Karpas-422 (cell line): ENCODE measurements around the gene NDUFS2. TPM values are rescaled to one million over a fixed set of nuclear protein-coding genes. Genes with fewer than 3 reads are reported as not detected.
A peak's percentile ranks its signal among the peaks of the same experiment; 100 is the strongest.

Experiments used
- DNase-seq: peaks from one replicate; pipeline ENCODE4 v3.0.0-alpha.2; 2015
- H2AFZ ChIP-seq: fragments of 200-600 bp; sonication (generic); 2 replicates; pipeline ENCODE4 v1.6.1; 2014; ENCODE audit warnings: antibody characterized with exemption, low read length, mixed read lengths
- H3K27ac ChIP-seq: fragments of 200-600 bp; sonication (generic); 2 replicates; pipeline ENCODE4 v1.5.1; 2014; ENCODE audit warnings: mild to moderate bottlenecking, low read length, moderate library complexity
- H3K27me3 ChIP-seq: fragments of 200-600 bp; sonication (generic); 2 replicates; pipeline ENCODE4 v1.6.1; 2014; ENCODE audit warnings: low read length, mixed read lengths
- H3K36me3 ChIP-seq: fragments of 200-600 bp; sonication (generic); 2 replicates; pipeline ENCODE4 v1.6.1; 2014; ENCODE audit warnings: low read length, mixed read lengths; ENCODE audit not compliant: insufficient read depth
- H3K4me1 ChIP-seq: fragments of 200-600 bp; sonication (generic); 2 replicates; pipeline ENCODE4 v1.6.1; 2014; ENCODE audit warnings: mild to moderate bottlenecking, low read length, mixed read lengths
- H3K4me2 ChIP-seq: fragments of 200-600 bp; sonication (generic); 2 replicates; pipeline ENCODE4 v1.6.1; 2014; ENCODE audit warnings: low read length, low read depth, mild to moderate bottlenecking; ENCODE audit not compliant: poor library complexity, severe bottlenecking
- H3K4me3 ChIP-seq: fragments of 200-600 bp; sonication (generic); 2 replicates; pipeline ENCODE4 v1.5.1; 2014; ENCODE audit warnings: mild to moderate bottlenecking, antibody characterized with exemption, low read length, mixed read lengths
- H3K79me2 ChIP-seq: fragments of 200-600 bp; sonication (generic); 2 replicates; pipeline ENCODE4 v1.6.1; 2014; ENCODE audit warnings: mild to moderate bottlenecking, low read length, mixed read lengths
- H3K9ac ChIP-seq: fragments of 200-600 bp; sonication (generic); 2 replicates; pipeline ENCODE4 v1.6.0; 2014; ENCODE audit warnings: low read length
- H3K9me2 ChIP-seq: fragments of 200-600 bp; sonication (generic), shearing (Covaris generic); replicated peaks from 2 replicates; pipeline ENCODE4 v1.6.0; 2014; ENCODE audit warnings: mild to moderate bottlenecking, low read length, moderate library complexity; ENCODE audit not compliant: insufficient read depth
- H3K9me3 ChIP-seq: fragments of 300-700, 200-600 bp; sonication (generic); 2 replicates; pipeline ENCODE4 v1.6.1; 2014; ENCODE audit warnings: low read length, mixed read lengths
- H4K20me1 ChIP-seq: fragments of 200-600 bp; sonication (generic); 2 replicates; pipeline ENCODE4 v1.6.1; 2014; ENCODE audit warnings: mild to moderate bottlenecking, antibody characterized with exemption, low read length, low read depth; ENCODE audit not compliant: insufficient read depth
- total RNA-seq: library from RNA; depleted of rRNA; stranded (reverse); fragments of >200 nt; shearing (Covaris generic); gene quantifications from 2 replicates; pipeline ENCODE4 v1.2.3, GENCODE V29; 2014; ENCODE audit warnings: low replicate concordance

NDUFS2 gene
- total RNA-seq, 1 experiment from 2014 or later, result 134 TPM

DNA sequence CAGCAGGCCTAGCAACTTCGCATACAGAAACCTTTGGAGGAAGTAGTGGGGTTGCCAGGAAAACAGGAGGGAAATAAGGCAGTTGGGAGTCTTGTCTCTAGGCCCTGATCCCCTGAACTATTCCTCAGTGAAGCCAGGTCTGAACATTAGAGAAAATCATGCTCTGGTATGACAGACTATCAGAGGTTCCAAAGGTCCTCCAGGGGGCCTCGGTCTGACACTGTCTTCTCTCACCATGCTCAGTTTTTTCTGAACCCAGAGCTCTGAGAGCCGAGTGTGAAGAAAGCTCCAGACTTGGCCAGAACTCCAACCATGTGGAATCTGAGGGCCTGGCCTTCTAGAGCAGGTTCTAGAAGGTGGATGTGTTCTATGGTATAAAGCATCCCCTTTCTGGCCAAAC is 27.7 kb downstream of the NDUFS2 start:
- no peaks in the 10 kb centered on the region for H3K9me3 ChIP-seq
- no peak overlapping the region for H3K4me3 ChIP-seq
- peaks cover 20% of the 10 kb centered on the region for H3K4me1 ChIP-seq
- peaks cover 12% of the 10 kb centered on the region; the same call in 1 of the 2 replicates for H3K36me3 ChIP-seq
- no peak overlapping the region for H3K27ac ChIP-seq
- no peaks in the 10 kb centered on the region for H3K9me2 ChIP-seq
- no peak overlapping the region for H2AFZ ChIP-seq
- no peaks in the 10 kb centered on the region for H4K20me1 ChIP-seq
- H3K9ac ChIP-seq, result no peak overlapping the region
- peak; percentile 73 for DNase-seq
- 0 out of 2 replicates have a peak, but pooled peaks cover 4% of the 10 kb centered on the region for H3K79me2 ChIP-seq
- no peak overlapping the region for H3K4me2 ChIP-seq
- H3K27me3 ChIP-seq, result no peaks in the 10 kb centered on the region

DNA sequence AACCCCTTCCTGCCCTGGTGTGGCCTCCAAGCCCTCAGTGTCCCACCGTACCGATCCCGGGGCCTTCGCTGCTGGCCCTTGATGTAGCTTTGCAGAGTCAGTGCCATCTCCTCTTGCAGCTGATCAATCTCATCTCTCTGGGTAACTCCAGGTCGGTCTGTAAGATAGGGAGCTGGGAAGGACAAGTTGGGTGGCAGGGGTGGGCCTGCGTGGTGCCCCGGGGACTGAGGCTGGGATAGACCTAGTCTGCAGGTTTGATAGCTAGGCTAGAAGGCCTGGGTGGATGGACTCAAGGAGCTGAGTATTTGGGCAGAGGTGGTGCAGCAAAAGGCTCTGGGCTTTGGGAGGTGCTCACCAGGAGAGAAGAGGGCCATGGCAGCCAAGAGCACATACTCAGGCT is 28.6 kb downstream of the NDUFS2 start:
- H3K27ac ChIP-seq, result no peak overlapping the region
- no peak overlapping the region for H3K4me2 ChIP-seq
- H3K79me2 ChIP-seq, result 0 out of 2 replicates have a peak, but pooled peaks cover 4% of the 10 kb centered on the region
- peaks cover 14% of the 10 kb centered on the region for H3K4me1 ChIP-seq
- DNase-seq, result no peak
- no peak overlapping the region for H3K4me3 ChIP-seq
- H3K9me2 ChIP-seq, result no peaks in the 10 kb centered on the region
- H3K9ac ChIP-seq, result no peak overlapping the region
- peaks cover 12% of the 10 kb centered on the region; the same call in 1 of the 2 replicates for H3K36me3 ChIP-seq
- no peaks in the 10 kb centered on the region for H3K27me3 ChIP-seq
- no peak overlapping the region for H2AFZ ChIP-seq
- H4K20me1 ChIP-seq, result no peaks in the 10 kb centered on the region
- no peaks in the 10 kb centered on the region for H3K9me3 ChIP-seq

DNA sequence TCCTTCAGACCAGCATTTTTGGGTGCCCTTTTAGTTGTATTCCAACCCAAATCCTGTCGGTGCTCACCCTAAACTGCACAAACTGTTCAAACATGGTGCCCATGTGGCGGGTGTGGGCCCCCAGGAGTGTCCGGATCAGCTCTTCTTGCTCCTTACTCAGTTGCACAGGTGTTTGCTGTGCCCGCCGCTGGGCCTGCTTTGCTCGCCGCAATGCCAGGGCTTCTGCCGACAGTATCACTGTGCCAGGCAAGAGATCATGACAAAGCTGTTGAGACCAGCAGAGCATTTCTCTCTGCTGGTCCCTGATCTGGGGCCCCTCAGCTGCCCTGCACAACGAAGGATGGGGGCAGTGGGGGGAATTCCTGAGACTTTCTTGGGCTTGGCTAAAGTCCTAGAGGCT is 30.9 kb downstream of the NDUFS2 start:
- no peak for DNase-seq
- Histone ChIP-seq H3K4me1 (no peaks in the 10 kb centered on the region), H3K27ac (no peak overlapping the region), H3K9ac (no peak overlapping the region), H3K79me2 (no peaks in the 10 kb centered on the region), H3K4me3 (no peak overlapping the region), H3K9me2 (no peaks in the 10 kb centered on the region), H4K20me1 (no peaks in the 10 kb centered on the region), H3K36me3 (peaks cover 12% of the 10 kb centered on the region; the same call in 1 of the 2 replicates), H3K27me3 (no peaks in the 10 kb centered on the region), H2AFZ (no peak overlapping the region), H3K4me2 (no peak overlapping the region), H3K9me3 (no peaks in the 10 kb centered on the region)

GRCh38 chr1:161235957-161236775 is 34.0 kb downstream of the NDUFS2 start:
- no peak for DNase-seq
- Histone ChIP-seq H3K9me3 (no peaks in the 10 kb centered on the region), H3K4me1 (no peaks in the 10 kb centered on the region), H3K4me2 (no peak overlapping the region), H3K9ac (no peak overlapping the region), H3K27ac (no peak overlapping the region), H3K27me3 (no peaks in the 10 kb centered on the region), H3K79me2 (no peaks in the 10 kb centered on the region), H2AFZ (no peak overlapping the region), H3K9me2 (no peaks in the 10 kb centered on the region), H3K36me3 (no peaks in the 10 kb centered on the region), H3K4me3 (no peak overlapping the region), H4K20me1 (no peaks in the 10 kb centered on the region)

DNA sequence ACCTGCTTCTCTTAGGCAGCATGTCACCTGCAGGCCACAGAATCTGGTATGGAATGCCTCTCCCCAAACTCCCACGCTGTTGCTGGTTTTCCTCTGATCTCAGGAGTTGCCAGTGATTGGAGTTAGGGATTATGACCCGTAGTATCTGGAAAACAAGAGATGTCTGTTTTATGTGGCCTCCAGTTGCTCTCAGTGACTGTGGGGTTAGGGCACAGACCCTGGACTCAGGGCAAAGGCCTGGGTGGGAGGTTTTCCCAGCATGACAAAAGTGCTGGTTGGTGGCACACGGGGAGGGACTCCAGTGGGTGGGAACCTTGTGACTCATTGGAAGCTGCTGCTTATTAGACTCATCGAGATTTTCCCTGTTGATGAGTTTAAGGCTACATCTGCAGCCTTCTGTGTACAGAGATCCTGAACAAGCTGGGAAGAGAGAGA is 35.9 kb downstream of the NDUFS2 start, which contains the start of gene NR1I3:
TSS of gene NR1I3 (minus strand) at position 165 of the 435 bp plus-strand sequence. CDS start 1,638 bp downstream, outside the sequence.
- Histone ChIP-seq H3K4me1 (no peaks in the 10 kb centered on the region), H3K4me3 (no peak within 1 kb of the TSS), H3K9ac (no peak within 1 kb of the TSS), H3K4me2 (no peak within 1 kb of the TSS), H3K36me3 (no peaks in the 10 kb centered on the region), H3K79me2 (no peaks in the 10 kb centered on the region), H3K27ac (no peak within 1 kb of the TSS), H4K20me1 (no peaks in the 10 kb centered on the region), H3K9me3 (no peaks in the 10 kb centered on the region), H3K9me2 (no peaks in the 10 kb centered on the region), H2AFZ (no peak within 1 kb of the TSS), H3K27me3 (no peaks in the 10 kb centered on the region)
- no peak for DNase-seq

DNA sequence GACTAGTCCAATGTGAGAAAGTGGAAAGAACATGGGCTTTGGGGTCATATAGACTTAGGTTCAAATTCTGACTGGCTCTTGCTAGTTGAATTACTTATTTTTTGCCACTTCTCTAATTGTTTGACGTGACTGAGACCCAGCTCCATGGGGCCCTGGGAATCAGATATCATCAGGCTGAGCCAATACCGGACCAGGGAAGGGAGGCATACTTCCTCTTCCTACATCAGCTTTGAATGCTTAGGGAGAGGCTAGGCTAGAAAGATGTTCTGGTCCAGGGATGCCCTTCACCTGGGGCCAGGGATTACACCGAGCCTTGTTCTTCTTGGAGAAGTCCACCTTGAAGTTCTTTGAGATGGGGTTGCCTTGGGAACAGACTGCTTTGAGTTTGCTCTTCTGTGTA is 39.5 kb downstream of the NDUFS2 start:
- Histone ChIP-seq H3K27ac (no peak overlapping the region), H3K27me3 (no peaks in the 10 kb centered on the region), H3K79me2 (no peaks in the 10 kb centered on the region), H3K4me2 (no peak overlapping the region), H3K4me3 (no peak overlapping the region), H4K20me1 (no peaks in the 10 kb centered on the region), H3K9me3 (no peaks in the 10 kb centered on the region), H3K36me3 (no peaks in the 10 kb centered on the region), H3K4me1 (no peaks in the 10 kb centered on the region), H3K9me2 (no peaks in the 10 kb centered on the region), H3K9ac (no peak overlapping the region), H2AFZ (no peak overlapping the region)
- DNase-seq, result no peak

- Histone ChIP-seq H3K9me3 (no peaks in the 10 kb centered on the region), H3K4me1 (no peaks in the 10 kb centered on the region), H2AFZ (no peak overlapping the region), H3K79me2 (no peaks in the 10 kb centered on the region), H4K20me1 (no peaks in the 10 kb centered on the region), H3K4me3 (no peak overlapping the region), H3K27ac (no peak overlapping the region), H3K9ac (no peak overlapping the region), H3K36me3 (no peaks in the 10 kb centered on the region), H3K9me2 (no peaks in the 10 kb centered on the region), H3K4me2 (no peak overlapping the region), H3K27me3 (no peaks in the 10 kb centered on the region)
- no peak for DNase-seq
These were observed 40.1 kb downstream of the NDUFS2 start for GRCh38 chr1:161242313-161242712.

DNA sequence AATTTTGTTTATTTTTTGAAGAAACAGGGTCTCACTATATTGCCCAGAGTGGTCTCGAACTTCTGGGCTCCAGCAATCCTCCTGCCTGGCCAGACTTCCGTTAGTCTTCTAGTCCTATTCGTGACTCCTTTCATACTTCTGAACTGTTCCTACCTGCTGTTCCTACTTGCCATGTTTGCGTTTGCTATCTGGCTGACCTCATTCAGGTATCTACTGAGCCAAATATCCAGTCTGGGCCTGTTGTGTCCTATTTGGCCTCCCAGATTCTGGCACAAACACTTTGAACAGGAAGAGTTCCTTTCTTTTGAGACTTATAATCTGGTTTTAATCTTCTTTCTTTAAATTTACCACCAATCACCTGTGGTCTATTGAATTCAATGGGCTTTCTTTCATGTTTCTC is 42.7 kb downstream of the NDUFS2 start:
- Histone ChIP-seq H3K36me3 (no peaks in the 10 kb centered on the region), H3K27me3 (no peaks in the 10 kb centered on the region), H3K4me3 (no peak overlapping the region), H3K9ac (no peak overlapping the region), H4K20me1 (no peaks in the 10 kb centered on the region), H3K9me2 (no peaks in the 10 kb centered on the region), H3K4me1 (no peaks in the 10 kb centered on the region), H2AFZ (no peak overlapping the region), H3K27ac (no peak overlapping the region), H3K4me2 (no peak overlapping the region), H3K9me3 (no peaks in the 10 kb centered on the region), H3K79me2 (no peaks in the 10 kb centered on the region)
- no peak for DNase-seq
